K562 (cell line): ENCODE data around the gene TTC39B. TPM values are rescaled to one million over a fixed set of nuclear protein-coding genes. Genes with fewer than 3 reads are reported as not detected.

Source experiments
- ATAC-seq: fragments of 200-7000 bp; cut with Tn5 transposase; 3 replicates; pipeline ENCODE4 v1.9.1; 2020; ENCODE audit warnings: moderate library complexity
- BruUV-seq: library from RNA; stranded (reverse); fragments of 400-500 nt; replicated peaks from 2 replicates; lab custom pipeline; 2021; lab: Mats Ljungman, UMichigan
- CTCF ChIA-PET: fragments of 300-600 bp; formaldehyde crosslinking; extraction: SDS; loops from one replicate; lab custom pipeline; 2021; ENCODE audit warnings: low intra/inter-chr PET ratio; lab: Yijun Ruan, JAX
- POLR2A ChIA-PET: fragments of 300-600, 350-650 bp; sonication (Branson Sonifier 250); formaldehyde crosslinking; extraction: SDS; loops from one replicate; lab custom pipeline; 2021; ENCODE audit warnings: antibody characterized with exemption, inconsistent platforms; lab: Yijun Ruan, JAX
- DNase-seq, 4 experiments: peaks; one replicate each; pipeline versions ENCODE4 v3.0.0 to v3.0.0-alpha.2; 2011 to 2018; ENCODE audit warnings: low spot score in 3 of 4, mixed read lengths in 3 of 4; ENCODE audit errors: extremely low read depth in 1 of 4
- FAIRE-seq: peaks from 2 replicates; lab custom pipeline; 2011; peaks lifted over from hg19 to GRCh38; lab: Jason Lieb, UNC
- H2AFZ ChIP-seq: 2 replicates; pipeline ENCODE4 v1.6.0; 2011; ENCODE audit warnings: low read depth, low read length, control low read depth, inconsistent platforms
- H3K27ac ChIP-seq: fragments of 200-600 bp; 3 replicates; pipeline ENCODE4 v1.8.0; 2011; ENCODE audit warnings: low read depth, mild to moderate bottlenecking, control low read depth, inconsistent platforms, low read length, moderate library complexity, mixed read lengths; ENCODE audit errors: extremely low read depth
- H3K27me3 ChIP-seq, 2 experiments: fragments of 300-600 bp in 1 of 2; 2 replicates in 1 of 2; 3 replicates in 1 of 2; pipeline versions ENCODE4 v1.6.0 to v1.8.0; 2011; ENCODE audit warnings: inconsistent platforms in 2 of 2, low read length in 2 of 2, mild to moderate bottlenecking in 1 of 2, mixed read lengths in 1 of 2, moderate library complexity in 1 of 2; ENCODE audit not compliant: control insufficient read depth in 2 of 2, insufficient read depth in 2 of 2
- H3K36me3 ChIP-seq: fragments of 300-600 bp; 3 replicates; pipeline ENCODE4 v1.8.0; 2011; ENCODE audit warnings: mild to moderate bottlenecking, low read length, inconsistent platforms; ENCODE audit not compliant: control insufficient read depth, insufficient read depth
- H3K4me1 ChIP-seq, 2 experiments: fragments of 200-600 bp in 1 of 2; replicated peaks in 1 of 2; 2 replicates in 1 of 2; 3 replicates in 1 of 2; pipeline versions ENCODE4 v1.5.1 to v1.8.0; 2011; ENCODE audit warnings: inconsistent platforms in 2 of 2, low read length in 2 of 2, mild to moderate bottlenecking in 1 of 2, mixed read lengths in 1 of 2, moderate library complexity in 1 of 2; ENCODE audit not compliant: control insufficient read depth in 2 of 2, insufficient read depth in 2 of 2
- H3K4me2 ChIP-seq: 2 replicates; pipeline ENCODE4 v1.6.1; 2011; ENCODE audit warnings: low read length, control low read depth, inconsistent platforms, mixed read lengths; ENCODE audit not compliant: insufficient read depth
- H3K4me3 ChIP-seq: fragments of 200-600 bp; sonication (generic), shearing (Covaris generic); 2 replicates; pipeline ENCODE4 v1.5.1; 2016; ENCODE audit warnings: control low read depth, inconsistent platforms
- H3K79me2 ChIP-seq: fragments of 200-600 bp; 3 replicates; pipeline ENCODE4 v1.8.0; 2011; ENCODE audit warnings: low read length, inconsistent platforms; ENCODE audit not compliant: control insufficient read depth, insufficient read depth
- H3K9ac ChIP-seq, 2 experiments: 2 replicates each; pipeline versions ENCODE4 v1.6.0 to v1.6.1; 2011; ENCODE audit warnings: low read depth in 2 of 2, low read length in 2 of 2, control low read depth in 1 of 2, inconsistent platforms in 1 of 2, mild to moderate bottlenecking in 1 of 2, mixed read lengths in 1 of 2; ENCODE audit not compliant: insufficient read depth in 1 of 2
- H3K9me1 ChIP-seq: one replicate; pipeline ENCODE4 v1.6.0; 2011; ENCODE audit warnings: inconsistent platforms, mild to moderate bottlenecking, low read length, moderate library complexity; ENCODE audit not compliant: control insufficient read depth, insufficient read depth
- H3K9me3 ChIP-seq: replicated peaks from 2 replicates; pipeline ENCODE4 v1.5.1; 2011; ENCODE audit warnings: low read depth, low read length, inconsistent platforms; ENCODE audit not compliant: control insufficient read depth, insufficient read depth
- H4K20me1 ChIP-seq: replicated peaks from 2 replicates; pipeline ENCODE4 v1.6.1; 2011; ENCODE audit warnings: low read length, inconsistent platforms, mixed read lengths; ENCODE audit not compliant: control insufficient read depth, insufficient read depth
- NCOR1 ChIP-seq: fragments of 450-650 bp; IDR thresholded peaks from 2 replicates; pipeline ENCODE4 v1.6.1; 2016; ENCODE audit warnings: mild to moderate bottlenecking, moderate library complexity
- ZNF740 ChIP-seq, 3 experiments: fragments of 200-800 bp in 1 of 3; sonication (Bioruptor generic) in 1 of 3; sonication (generic) in 1 of 3; formaldehyde crosslinking in 1 of 3; IDR thresholded peaks; 2 replicates each; pipeline versions ENCODE4 v1.6.1 to v1.8.0; 2016 to 2022; ENCODE audit warnings: mild to moderate bottlenecking in 2 of 3, missing compliant biosample characterization in 2 of 3, missing genetic modification characterization in 2 of 3, missing genetic modification reagents in 1 of 3
- WGBS: fragments of 100-300 bp; shearing (Covaris generic); methylation state at CpG from one replicate; pipeline ENCODE4 v1.1.6; 2016; ENCODE audit warnings: low coverage, mixed read lengths; ENCODE audit not compliant: insufficient coverage; ENCODE audit errors: missing lambda C conversion rate; 5-methylcytosine and 5-hydroxymethylcytosine counted together
- in situ Hi-C: fragments of 300-500 bp; cut with MboI; formaldehyde crosslinking; loops from 4 replicates; pipeline ENCODE4 v1.15.0; 2018; ENCODE audit warnings: inconsistent platforms, mixed read lengths
- intact Hi-C: fragments of 100-400 bp; cut with micrococcal nuclease; formaldehyde crosslinking; loops from 2 replicates; pipeline ENCODE4 v1.14.2; 2022
- polyA plus RNA-seq, 8 experiments: library from polyadenylated mRNA; depleted of rRNA in 4 of 8; stranded (reverse) in 5 of 8; unstranded in 3 of 8; fragments of >200 nt; fragmentation: Nextera tagmentation in 2 of 8; fragmentation: Illumina TruSeq in 1 of 8; extraction: Ambion mirVana in 2 of 8; extraction: Trizol in 1 of 8; gene quantifications; 2 replicates each; pipeline versions ENCODE4 v1.2.1 to v1.2.3, GENCODE V29; 2011 to 2014; ENCODE audit warnings: inconsistent platforms in 1 of 8, missing spikeins in 1 of 8
- total RNA-seq, 7 experiments: library from RNA; depleted of rRNA in 6 of 7; stranded (reverse); fragments of >200 nt in 6 of 7; fragmentation: Illumina TruSeq in 2 of 7; extraction: Trizol in 2 of 7; gene quantifications; 2 replicates each; pipeline versions ENCODE4 v1.2.1 to v1.2.3, GENCODE V29; 2011 to 2021; ENCODE audit warnings: low replicate concordance in 1 of 7

Gene TTC39B
- total and polyA plus RNA-seq, 9 of the 15 experiments (the other 6 are each of a cell fraction or from before 2014, with no cell fraction given) = 0.32 to 1.2 (median 0.95) TPM

DNA sequence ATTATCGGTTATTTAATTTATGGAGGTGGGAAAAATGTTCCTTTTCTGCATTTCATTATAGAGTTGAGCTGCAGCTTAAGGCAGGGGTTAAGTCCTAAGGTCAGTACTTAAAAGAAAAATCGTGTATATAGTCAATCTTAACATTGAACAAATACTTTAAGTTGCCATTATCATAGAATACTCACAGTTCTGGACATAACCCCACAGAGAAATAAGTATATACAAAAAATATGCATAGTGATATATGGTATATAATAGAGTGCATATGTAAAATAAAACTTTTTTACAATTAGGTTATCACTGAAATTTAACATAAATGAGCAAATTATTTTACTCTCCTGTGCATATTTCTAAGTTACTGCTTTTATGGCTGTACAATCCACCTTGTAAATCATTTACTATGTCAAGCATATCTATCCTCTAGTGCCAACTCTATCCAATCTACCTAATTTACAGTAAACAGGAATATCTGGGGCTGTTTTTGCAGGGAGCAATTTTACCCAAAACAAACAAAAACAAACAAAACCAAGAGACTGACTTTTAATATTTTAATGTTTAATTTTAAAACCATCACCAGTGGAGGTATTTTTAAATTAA, 28.8 kb downstream of the TTC39B start:
- no peaks in the 10 kb centered on the region for H3K79me2 ChIP-seq
- ChIA-PET POLR2A (no interaction called here), CTCF (interaction anchor here (1.1 kb wide), 1 partner anchor 139 kb away, joined by 3 read pairs; no protein-coding TSS in a partner anchor)
- in situ Hi-C loops = loop anchor here (10.0 kb wide), 1 partner anchor 137 kb away; no protein-coding TSS in a partner anchor
- WGBS = 0% methylated on average over 2 of the region's 2 CpGs
- H4K20me1 ChIP-seq = no peaks in the 10 kb centered on the region
- no TSS peak for BruUV-seq
- no peaks in the 10 kb centered on the region for H3K36me3 ChIP-seq
- no peak for DNase-seq
- no peak overlapping the region for H3K9ac ChIP-seq
- H3K4me2 ChIP-seq = no peak overlapping the region
- H3K27ac ChIP-seq = no peak overlapping the region
- intact Hi-C loops = loop anchor here (5.0 to 10.0 kb wide), 2 partner anchors 139 to 257 kb away; no protein-coding TSS in a partner anchor
- no peak overlapping the region for H3K4me3 ChIP-seq
- no peaks in the 10 kb centered on the region for H3K9me3 ChIP-seq
- FAIRE-seq = no peak
- H2AFZ ChIP-seq = no peak overlapping the region
- H3K27me3 ChIP-seq = no peaks in the 10 kb centered on the region; a peak in 2 of 5 replicates
- no peak for TF ChIP-seq NCOR1
- TF ChIP-seq ZNF740 (CRISPR knock-in tag; IDR thresholded peaks at IDR 0.05) = no peak
- TF ChIP-seq ZNF740 (tag; IDR thresholded peaks at IDR 0.05) = no peak
- H3K4me1 ChIP-seq = no peaks in the 10 kb centered on the region
- no peaks in the 10 kb centered on the region for H3K9me1 ChIP-seq
- no peak for ATAC-seq
